Gastrocnemius medialis (tissue), 4 donors: ENCODE data around the gene CDH20.

Experiments
- POLR2A ChIP-seq, 2 donors: fragments of 450-650 bp; IDR thresholded peaks; one replicate each; pipeline ENCODE4 v1.6.1; 2017; ENCODE audit warnings: antibody characterized with exemption in 2 of 2, mild to moderate bottlenecking in 2 of 2, moderate library complexity in 2 of 2
- TF ChIP-seq, protein P1 (sequence below), 5 experiments: fragments of 450-650 bp in 3 of 5; fragments of 200-600 bp in 2 of 5; sonication (generic) in 2 of 5; IDR thresholded peaks in 4 of 5; conservative IDR thresholded peaks in 1 of 5; 1 replicate in 4 of 5; 2 replicates in 1 of 5; pipeline ENCODE4 v1.5.1; 2016 to 2019; ENCODE audit warnings: antibody characterized with exemption in 5 of 5, mild to moderate bottlenecking in 3 of 5, moderate library complexity in 3 of 5

DNA sequence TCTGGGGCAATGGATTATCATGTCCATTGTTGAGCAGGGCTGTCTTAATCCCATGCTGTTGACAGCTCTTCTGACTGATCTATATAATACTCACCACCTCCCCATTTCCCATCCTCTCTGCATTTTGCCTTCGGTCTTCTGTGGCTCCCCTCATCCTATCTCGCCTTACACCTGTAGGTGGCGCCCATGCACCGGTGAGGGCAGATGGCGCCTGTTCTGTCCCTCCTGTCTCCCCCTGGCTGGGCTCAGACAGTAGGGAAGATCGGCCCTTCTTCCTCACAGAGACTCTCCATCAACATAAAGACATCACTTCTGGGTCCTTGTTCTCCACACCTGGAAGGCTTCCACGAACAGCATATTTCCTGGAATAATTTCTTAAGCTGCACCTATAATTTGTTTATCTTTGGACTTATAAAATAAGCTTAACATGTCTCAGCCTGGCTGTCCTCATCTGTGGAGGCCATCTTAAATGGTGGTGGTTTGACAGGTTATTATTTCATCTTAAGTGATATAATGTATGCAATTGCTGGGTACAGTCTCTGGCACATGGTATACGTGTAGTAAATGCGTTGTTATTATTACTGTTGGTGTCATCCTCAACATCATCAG, 10.9 kb upstream of the CDH20 start:
- TF ChIP-seq, protein P1, sequence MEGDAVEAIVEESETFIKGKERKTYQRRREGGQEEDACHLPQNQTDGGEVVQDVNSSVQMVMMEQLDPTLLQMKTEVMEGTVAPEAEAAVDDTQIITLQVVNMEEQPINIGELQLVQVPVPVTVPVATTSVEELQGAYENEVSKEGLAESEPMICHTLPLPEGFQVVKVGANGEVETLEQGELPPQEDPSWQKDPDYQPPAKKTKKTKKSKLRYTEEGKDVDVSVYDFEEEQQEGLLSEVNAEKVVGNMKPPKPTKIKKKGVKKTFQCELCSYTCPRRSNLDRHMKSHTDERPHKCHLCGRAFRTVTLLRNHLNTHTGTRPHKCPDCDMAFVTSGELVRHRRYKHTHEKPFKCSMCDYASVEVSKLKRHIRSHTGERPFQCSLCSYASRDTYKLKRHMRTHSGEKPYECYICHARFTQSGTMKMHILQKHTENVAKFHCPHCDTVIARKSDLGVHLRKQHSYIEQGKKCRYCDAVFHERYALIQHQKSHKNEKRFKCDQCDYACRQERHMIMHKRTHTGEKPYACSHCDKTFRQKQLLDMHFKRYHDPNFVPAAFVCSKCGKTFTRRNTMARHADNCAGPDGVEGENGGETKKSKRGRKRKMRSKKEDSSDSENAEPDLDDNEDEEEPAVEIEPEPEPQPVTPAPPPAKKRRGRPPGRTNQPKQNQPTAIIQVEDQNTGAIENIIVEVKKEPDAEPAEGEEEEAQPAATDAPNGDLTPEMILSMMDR (IDR thresholded peaks at IDR 0.05 in 4 of 5, conservative IDR thresholded peaks at IDR 0.05 in 1 of 5), result peak in 1 of 5 experiments; percentile 50
- TF ChIP-seq POLR2A (IDR thresholded peaks at IDR 0.05), result no peak
